HCT116 (cell line): Measurements from ENCODE around the gene SVEP1. TPM values are rescaled to one million over a fixed set of nuclear protein-coding genes. Genes with fewer than 3 reads are reported as not detected.

Experiments used
- ATAC-seq: fragments of 200-7000 bp; cut with Tn5 transposase; 2 replicates; pipeline ENCODE4 v1.9.1; 2020; ENCODE audit warnings: mild to moderate bottlenecking, moderate library complexity
- BruUV-seq: library from RNA; stranded (reverse); fragments of 400-500 nt; replicated peaks from 2 replicates; lab custom pipeline; 2021; lab: Mats Ljungman, UMichigan
- CTCF ChIA-PET: fragments of 300-600 bp; sonication (Branson Sonifier 250); formaldehyde crosslinking; loops from one replicate; lab custom pipeline; 2021; ENCODE audit warnings: antibody characterized with exemption; lab: Charles Lee
- POLR2A ChIA-PET: fragments of 300-600, 350-600 bp; sonication (Branson Sonifier 250); formaldehyde crosslinking; loops from one replicate; lab custom pipeline; 2021; ENCODE audit warnings: antibody characterized with exemption; lab: Charles Lee
- RAD21 ChIA-PET, 2 experiments: fragments of 300-600 bp; sonication (Branson Sonifier 250); formaldehyde crosslinking; loops; one replicate each; lab custom pipeline; 2023; ENCODE audit warnings: low total read pairs in 2 of 2; ENCODE audit not compliant: uncharacterized antibody in 2 of 2, unreplicated experiment in 2 of 2, low non-redundant PET in 1 of 2; lab: Charles Lee
- DNase-seq: peaks from one replicate; pipeline ENCODE4 v3.0.0-alpha.2; 2010; ENCODE audit warnings: low read depth, low spot score
- H2AFZ ChIP-seq: fragments of 200-600 bp; shearing (Covaris generic), sonication (generic); 2 replicates; pipeline ENCODE4 v1.6.1; 2017; ENCODE audit warnings: low read depth, mixed run types, mixed read lengths, antibody characterized with exemption, low read length; ENCODE audit not compliant: poor library complexity, severe bottlenecking
- H3K27ac ChIP-seq: 2 replicates; pipeline ENCODE4 v1.5.1; 2012; ENCODE audit warnings: low read depth, low read length
- H3K27me3 ChIP-seq: fragments of 200-600 bp; sonication (generic); 2 replicates; pipeline ENCODE4 v1.6.1; 2016; ENCODE audit warnings: mixed run types, low read length, mixed read lengths; ENCODE audit not compliant: insufficient read depth
- H3K36me3 ChIP-seq, 2 experiments: fragments of 200-500 bp in 1 of 2; fragments of 200-600 bp in 1 of 2; sonication (Bioruptor generic) in 1 of 2; sonication (generic) in 1 of 2; 2 replicates each; pipeline versions ENCODE4 v1.5.1 to v1.6.1; 2014 to 2016; ENCODE audit warnings: low read length in 2 of 2, inconsistent platforms in 1 of 2, mixed read lengths in 1 of 2, mixed run types in 1 of 2; ENCODE audit not compliant: insufficient read depth in 2 of 2, control insufficient read depth in 1 of 2
- H3K4me1 ChIP-seq, 2 experiments: fragments of 200-600 bp in 1 of 2; sonication (generic) in 1 of 2; 2 replicates each; pipeline versions ENCODE4 v1.5.1 to v1.6.1; 2012 to 2017; ENCODE audit warnings: low read length in 2 of 2, inconsistent platforms in 1 of 2, mild to moderate bottlenecking in 1 of 2, mixed read lengths in 1 of 2, mixed run types in 1 of 2, moderate library complexity in 1 of 2; ENCODE audit not compliant: insufficient read depth in 2 of 2, control insufficient read depth in 1 of 2
- H3K4me2 ChIP-seq: fragments of 200-600 bp; sonication (generic); 2 replicates; pipeline ENCODE4 v1.6.1; 2017; ENCODE audit warnings: mixed run types, low read length, mixed read lengths
- H3K4me3 ChIP-seq, 2 experiments: fragments of 200-600 bp in 1 of 2; sonication (generic) in 1 of 2; replicated peaks in 1 of 2; 2 replicates each; pipeline ENCODE4 v1.5.1; 2011 to 2016; ENCODE audit warnings: low read length in 2 of 2, control low read depth in 1 of 2, low read depth in 1 of 2, mild to moderate bottlenecking in 1 of 2, mixed read lengths in 1 of 2, mixed run types in 1 of 2
- H3K79me2 ChIP-seq: fragments of 200-600 bp; sonication (generic); 2 replicates; pipeline ENCODE4 v1.6.1; 2017; ENCODE audit warnings: mild to moderate bottlenecking, mixed run types, low read length, moderate library complexity, mixed read lengths; ENCODE audit not compliant: insufficient read depth
- H3K9ac ChIP-seq: fragments of 200-600 bp; sonication (generic); 2 replicates; pipeline ENCODE4 v1.6.1; 2016; ENCODE audit warnings: low read length, mixed read lengths
- H3K9me2 ChIP-seq: fragments of 200-600 bp; sonication (generic), shearing (Covaris generic); 2 replicates; pipeline ENCODE4 v1.6.1; 2017; ENCODE audit warnings: mixed run types, mild to moderate bottlenecking, moderate library complexity; ENCODE audit not compliant: insufficient read depth
- H3K9me3 ChIP-seq, 2 experiments: fragments of 200-500 bp in 1 of 2; fragments of 200-600 bp in 1 of 2; sonication (Bioruptor generic) in 1 of 2; sonication (generic) in 1 of 2; 2 replicates each; pipeline ENCODE4 v1.6.1; 2014 to 2017; ENCODE audit warnings: low read length in 2 of 2, mixed read lengths in 2 of 2, inconsistent platforms in 1 of 2, low read depth in 1 of 2, mild to moderate bottlenecking in 1 of 2, mixed run types in 1 of 2, moderate library complexity in 1 of 2; ENCODE audit not compliant: control insufficient read depth in 1 of 2, insufficient read depth in 1 of 2
- H4K20me1 ChIP-seq: fragments of 200-600 bp; sonication (generic), shearing (Covaris generic); 2 replicates; pipeline ENCODE4 v1.6.1; 2017; ENCODE audit warnings: mixed run types, mild to moderate bottlenecking, moderate library complexity; ENCODE audit not compliant: insufficient read depth
- CEBPB ChIP-seq: IDR thresholded peaks from 2 replicates; pipeline ENCODE4 v1.6.1; 2012; ENCODE audit warnings: low read depth
- EGR1 ChIP-seq: IDR thresholded peaks from 2 replicates; pipeline ENCODE4 v1.6.1; 2012; ENCODE audit warnings: low read depth
- EZH2 ChIP-seq: fragments of 200-600 bp; sonication (generic); IDR thresholded peaks from 2 replicates; pipeline ENCODE4 v1.6.1; 2017; ENCODE audit warnings: antibody characterized with exemption, mixed run types
- EZH2phosphoT487 ChIP-seq: fragments of 200-600 bp; IDR thresholded peaks from 2 replicates; pipeline ENCODE4 v1.6.1; 2018; ENCODE audit warnings: antibody characterized with exemption, borderline replicate concordance
- FOSL1 ChIP-seq: IDR thresholded peaks from 2 replicates; pipeline ENCODE4 v1.6.1; 2012; ENCODE audit warnings: low read depth
- POLR2AphosphoS5 ChIP-seq: IDR thresholded peaks from 2 replicates; pipeline ENCODE4 v1.6.1; 2011; ENCODE audit warnings: mild to moderate bottlenecking, low read depth, low read length, moderate library complexity
- RAD21 ChIP-seq: IDR thresholded peaks from 2 replicates; pipeline ENCODE4 v1.6.1; 2012; ENCODE audit warnings: low read depth, mild to moderate bottlenecking
- SIN3A ChIP-seq: IDR thresholded peaks from 2 replicates; pipeline ENCODE4 v1.6.1; 2012; ENCODE audit warnings: low read depth
- SP1 ChIP-seq: IDR thresholded peaks from 2 replicates; pipeline ENCODE4 v1.6.1; 2012; ENCODE audit warnings: low read depth
- SRF ChIP-seq: IDR thresholded peaks from 2 replicates; pipeline ENCODE4 v1.6.1; 2012; ENCODE audit warnings: low read depth
- TCF7L2 ChIP-seq: IDR thresholded peaks from 2 replicates; pipeline ENCODE4 v1.7.0; 2011; ENCODE audit warnings: borderline replicate concordance, inconsistent platforms; ENCODE audit not compliant: insufficient read depth, insufficient read length; ENCODE audit errors: extremely low read depth
- YY1 ChIP-seq: IDR thresholded peaks from 2 replicates; pipeline ENCODE4 v1.6.1; 2011; ENCODE audit warnings: low read length, low read depth, moderate library complexity, mild to moderate bottlenecking; ENCODE audit not compliant: insufficient replicate concordance; ENCODE audit errors: extremely low read depth
- ZFX ChIP-seq: fragments of 450-650 bp; IDR thresholded peaks from 2 replicates; pipeline ENCODE4 v1.6.1; 2017
- ZNF274 ChIP-seq: fragments of 200-500 bp; sonication (Bioruptor generic); IDR thresholded peaks from 2 replicates; pipeline ENCODE4 v1.6.1; 2014; ENCODE audit warnings: mild to moderate bottlenecking, low read depth, low read length, inconsistent platforms
- intact Hi-C: fragments of 100-400 bp; cut with micrococcal nuclease; formaldehyde crosslinking; loops from 2 replicates; pipeline ENCODE4 v1.10.0; 2022
- total RNA-seq: library from RNA; stranded (reverse); gene quantifications from one replicate; pipeline ENCODE4 v1.2.1, GENCODE V29; 2021; ENCODE audit not compliant: unreplicated experiment
- TF ChIP-seq, protein P1 (sequence below): IDR thresholded peaks from 2 replicates; pipeline ENCODE4 v1.6.1; 2012
- TF ChIP-seq, protein P2 (sequence below): IDR thresholded peaks from 2 replicates; pipeline ENCODE4 v1.6.1; 2012; ENCODE audit warnings: low read depth
- TF ChIP-seq, protein P3 (sequence below): IDR thresholded peaks from 2 replicates; pipeline ENCODE4 v1.6.1; 2011; ENCODE audit warnings: mild to moderate bottlenecking, low read length, moderate library complexity; ENCODE audit not compliant: insufficient replicate concordance; ENCODE audit errors: extremely low read depth

The SVEP1 gene
- total RNA-seq, 1 experiment from 2014 or later: 0.15 TPM

DNA sequence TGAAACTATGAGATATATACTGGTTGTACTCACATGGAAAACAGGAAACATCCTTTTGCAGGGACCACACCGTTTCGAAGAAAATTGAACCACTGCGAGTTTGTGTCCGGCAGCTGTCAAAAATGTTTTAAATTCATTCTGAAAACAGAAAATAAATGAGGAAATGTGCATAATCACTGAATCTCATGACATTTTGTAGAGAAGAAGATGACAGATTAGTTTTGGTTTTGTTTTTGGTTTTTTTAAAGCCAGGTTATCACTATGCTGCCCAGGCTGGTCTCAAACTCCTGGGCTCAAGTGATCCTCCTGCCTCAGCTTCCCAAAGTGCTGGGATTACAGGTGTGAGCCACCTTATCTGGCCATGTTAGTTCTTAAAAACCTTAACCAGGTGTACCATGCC lies 245.4 kb downstream of the SVEP1 start:
- ChIA-PET POLR2A (no interaction called here), RAD21 (no interaction called here), CTCF (no interaction called here)
- ATAC-seq (no peak), DNase-seq (no peak)
- H3K79me2 ChIP-seq: no peaks in the 10 kb centered on the region
- H3K27me3 ChIP-seq: no peaks in the 10 kb centered on the region
- H3K9me2 ChIP-seq: no peaks in the 10 kb centered on the region
- H3K36me3 ChIP-seq: no peaks in the 10 kb centered on the region
- intact Hi-C loops: no loop called here
- TF ChIP-seq SP1 (no peak), EGR1 (no peak), SRF (no peak), ZNF274 (no peak), SIN3A (no peak), POLR2AphosphoS5 (no peak), EZH2 (no peak), RAD21 (no peak), CEBPB (no peak), ZFX (no peak), YY1 (no peak), FOSL1 (no peak), EZH2phosphoT487 (no peak), TCF7L2 (no peak)
- TF ChIP-seq, protein P1, sequence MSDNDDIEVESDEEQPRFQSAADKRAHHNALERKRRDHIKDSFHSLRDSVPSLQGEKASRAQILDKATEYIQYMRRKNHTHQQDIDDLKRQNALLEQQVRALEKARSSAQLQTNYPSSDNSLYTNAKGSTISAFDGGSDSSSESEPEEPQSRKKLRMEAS: no peak
- TF ChIP-seq, protein P2, sequence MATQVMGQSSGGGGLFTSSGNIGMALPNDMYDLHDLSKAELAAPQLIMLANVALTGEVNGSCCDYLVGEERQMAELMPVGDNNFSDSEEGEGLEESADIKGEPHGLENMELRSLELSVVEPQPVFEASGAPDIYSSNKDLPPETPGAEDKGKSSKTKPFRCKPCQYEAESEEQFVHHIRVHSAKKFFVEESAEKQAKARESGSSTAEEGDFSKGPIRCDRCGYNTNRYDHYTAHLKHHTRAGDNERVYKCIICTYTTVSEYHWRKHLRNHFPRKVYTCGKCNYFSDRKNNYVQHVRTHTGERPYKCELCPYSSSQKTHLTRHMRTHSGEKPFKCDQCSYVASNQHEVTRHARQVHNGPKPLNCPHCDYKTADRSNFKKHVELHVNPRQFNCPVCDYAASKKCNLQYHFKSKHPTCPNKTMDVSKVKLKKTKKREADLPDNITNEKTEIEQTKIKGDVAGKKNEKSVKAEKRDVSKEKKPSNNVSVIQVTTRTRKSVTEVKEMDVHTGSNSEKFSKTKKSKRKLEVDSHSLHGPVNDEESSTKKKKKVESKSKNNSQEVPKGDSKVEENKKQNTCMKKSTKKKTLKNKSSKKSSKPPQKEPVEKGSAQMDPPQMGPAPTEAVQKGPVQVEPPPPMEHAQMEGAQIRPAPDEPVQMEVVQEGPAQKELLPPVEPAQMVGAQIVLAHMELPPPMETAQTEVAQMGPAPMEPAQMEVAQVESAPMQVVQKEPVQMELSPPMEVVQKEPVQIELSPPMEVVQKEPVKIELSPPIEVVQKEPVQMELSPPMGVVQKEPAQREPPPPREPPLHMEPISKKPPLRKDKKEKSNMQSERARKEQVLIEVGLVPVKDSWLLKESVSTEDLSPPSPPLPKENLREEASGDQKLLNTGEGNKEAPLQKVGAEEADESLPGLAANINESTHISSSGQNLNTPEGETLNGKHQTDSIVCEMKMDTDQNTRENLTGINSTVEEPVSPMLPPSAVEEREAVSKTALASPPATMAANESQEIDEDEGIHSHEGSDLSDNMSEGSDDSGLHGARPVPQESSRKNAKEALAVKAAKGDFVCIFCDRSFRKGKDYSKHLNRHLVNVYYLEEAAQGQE: no peak
- TF ChIP-seq, protein P3, sequence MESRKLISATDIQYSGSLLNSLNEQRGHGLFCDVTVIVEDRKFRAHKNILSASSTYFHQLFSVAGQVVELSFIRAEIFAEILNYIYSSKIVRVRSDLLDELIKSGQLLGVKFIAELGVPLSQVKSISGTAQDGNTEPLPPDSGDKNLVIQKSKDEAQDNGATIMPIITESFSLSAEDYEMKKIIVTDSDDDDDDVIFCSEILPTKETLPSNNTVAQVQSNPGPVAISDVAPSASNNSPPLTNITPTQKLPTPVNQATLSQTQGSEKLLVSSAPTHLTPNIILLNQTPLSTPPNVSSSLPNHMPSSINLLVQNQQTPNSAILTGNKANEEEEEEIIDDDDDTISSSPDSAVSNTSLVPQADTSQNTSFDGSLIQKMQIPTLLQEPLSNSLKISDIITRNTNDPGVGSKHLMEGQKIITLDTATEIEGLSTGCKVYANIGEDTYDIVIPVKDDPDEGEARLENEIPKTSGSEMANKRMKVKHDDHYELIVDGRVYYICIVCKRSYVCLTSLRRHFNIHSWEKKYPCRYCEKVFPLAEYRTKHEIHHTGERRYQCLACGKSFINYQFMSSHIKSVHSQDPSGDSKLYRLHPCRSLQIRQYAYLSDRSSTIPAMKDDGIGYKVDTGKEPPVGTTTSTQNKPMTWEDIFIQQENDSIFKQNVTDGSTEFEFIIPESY: no peak
- no peak overlapping the region for H3K9ac ChIP-seq
- H3K9me3 ChIP-seq: no peaks in the 10 kb centered on the region
- BruUV-seq: no TSS peak
- H2AFZ ChIP-seq: no peak overlapping the region
- H3K27ac ChIP-seq: no peak overlapping the region
- H4K20me1 ChIP-seq: no peaks in the 10 kb centered on the region
- no peak overlapping the region for H3K4me2 ChIP-seq
- no peaks in the 10 kb centered on the region for H3K4me1 ChIP-seq
- no peak overlapping the region for H3K4me3 ChIP-seq
